Tibial nerve (tissue), 4 donors: ENCODE results near the gene CD7. TPM values are rescaled to one million over a fixed set of nuclear protein-coding genes. Genes with fewer than 3 reads are reported as not detected.

Experiments used
- DNase-seq, 2 donors: peaks; one replicate each; pipeline ENCODE4 v3.0.0-alpha.2; 2019; ENCODE audit warnings: low spot score in 2 of 2
- H3K27ac ChIP-seq, 4 donors: fragments of 200-600 bp; sonication (generic) in 3 of 4; one replicate each; pipeline ENCODE4 v1.5.1; 2017 to 2019; ENCODE audit warnings: mild to moderate bottlenecking in 1 of 4
- H3K27me3 ChIP-seq, 2 donors: fragments of 200-600 bp; sonication (generic) in 1 of 2; one replicate each; pipeline versions ENCODE4 v1.5.1 to v1.6.0; 2017 to 2019
- H3K36me3 ChIP-seq, 3 donors: fragments of 200-600 bp; sonication (generic); one replicate each; pipeline ENCODE4 v1.5.1; 2018 to 2019
- H3K4me1 ChIP-seq, 4 donors: fragments of 200-600 bp; sonication (generic) in 3 of 4; one replicate each; pipeline ENCODE4 v1.5.1; 2017 to 2019
- H3K4me3 ChIP-seq, 4 donors: fragments of 200-600 bp; sonication (generic) in 3 of 4; one replicate each; pipeline ENCODE4 v1.5.1; 2017 to 2019; ENCODE audit warnings: mild to moderate bottlenecking in 1 of 4, moderate library complexity in 1 of 4
- H3K9me3 ChIP-seq, 4 donors: fragments of 200-600 bp; sonication (generic) in 3 of 4; one replicate each; pipeline ENCODE4 v1.5.1; 2017 to 2019
- EP300 ChIP-seq, 2 donors: sonication (generic); formaldehyde crosslinking; IDR thresholded peaks; one replicate each; pipeline ENCODE4 v1.6.1; 2017; ENCODE audit warnings: antibody characterized with exemption in 2 of 2, mild to moderate bottlenecking in 1 of 2
- POLR2A ChIP-seq, 2 donors: fragments of 450-650 bp; IDR thresholded peaks; one replicate each; pipeline ENCODE4 v1.6.1; 2017; ENCODE audit warnings: antibody characterized with exemption in 2 of 2, mild to moderate bottlenecking in 2 of 2, moderate library complexity in 2 of 2
- WGBS, 2 donors: methylation state at CpG; one replicate each; pipeline ENCODE4 v1.1.5; 2018; 5-methylcytosine and 5-hydroxymethylcytosine counted together
- total RNA-seq, 4 donors: library from RNA; depleted of rRNA; stranded (reverse); fragments of >200 nt; gene quantifications; one replicate each; pipeline ENCODE4 v1.1.0, GENCODE V29; 2016
- TF ChIP-seq, protein P1 (sequence below), 5 experiments: fragments of 200-600 bp in 3 of 5; fragments of 450-650 bp in 2 of 5; sonication (generic) in 3 of 5; IDR thresholded peaks; one replicate each; pipeline ENCODE4 v1.5.1; 2016 to 2019; ENCODE audit warnings: antibody characterized with exemption in 5 of 5, mild to moderate bottlenecking in 3 of 5, moderate library complexity in 2 of 5

CD7 gene
- total RNA-seq, 4 donors from 2014 or later: 0.63 to 0.90 TPM; not detected in 2

DNA sequence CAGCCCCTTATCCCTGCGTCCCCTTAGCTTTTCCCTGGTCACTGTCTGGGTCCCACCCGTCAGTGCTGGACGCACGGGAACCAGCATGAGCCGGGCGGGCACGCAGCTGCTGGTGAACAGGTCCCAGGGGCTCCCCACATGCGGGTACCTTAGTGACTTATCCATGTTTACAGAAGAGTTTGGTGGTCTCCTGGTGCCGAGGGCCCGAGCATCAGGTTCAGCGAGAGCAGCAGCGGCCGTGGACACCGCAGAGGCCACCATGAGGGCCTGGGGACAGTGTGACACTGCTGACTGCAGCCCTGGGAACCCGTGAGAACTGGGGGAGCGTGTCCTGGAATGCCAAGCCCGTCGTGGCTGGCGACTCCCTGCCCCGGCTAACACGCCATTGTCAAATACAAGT is 6.5 kb downstream of the CD7 start:
- DNase-seq: no peak
- H3K4me1 ChIP-seq: peaks cover 0 to 11% (median 3%) of the 10 kb centered on the region in 4 donors
- 85 to 87% methylated on average over 19 of the region's 21 CpGs for WGBS, 2 donors
- TF ChIP-seq POLR2A (IDR thresholded peaks at IDR 0.05) (no peak), EP300 (IDR thresholded peaks at IDR 0.05) (no peak)
- TF ChIP-seq, protein P1, sequence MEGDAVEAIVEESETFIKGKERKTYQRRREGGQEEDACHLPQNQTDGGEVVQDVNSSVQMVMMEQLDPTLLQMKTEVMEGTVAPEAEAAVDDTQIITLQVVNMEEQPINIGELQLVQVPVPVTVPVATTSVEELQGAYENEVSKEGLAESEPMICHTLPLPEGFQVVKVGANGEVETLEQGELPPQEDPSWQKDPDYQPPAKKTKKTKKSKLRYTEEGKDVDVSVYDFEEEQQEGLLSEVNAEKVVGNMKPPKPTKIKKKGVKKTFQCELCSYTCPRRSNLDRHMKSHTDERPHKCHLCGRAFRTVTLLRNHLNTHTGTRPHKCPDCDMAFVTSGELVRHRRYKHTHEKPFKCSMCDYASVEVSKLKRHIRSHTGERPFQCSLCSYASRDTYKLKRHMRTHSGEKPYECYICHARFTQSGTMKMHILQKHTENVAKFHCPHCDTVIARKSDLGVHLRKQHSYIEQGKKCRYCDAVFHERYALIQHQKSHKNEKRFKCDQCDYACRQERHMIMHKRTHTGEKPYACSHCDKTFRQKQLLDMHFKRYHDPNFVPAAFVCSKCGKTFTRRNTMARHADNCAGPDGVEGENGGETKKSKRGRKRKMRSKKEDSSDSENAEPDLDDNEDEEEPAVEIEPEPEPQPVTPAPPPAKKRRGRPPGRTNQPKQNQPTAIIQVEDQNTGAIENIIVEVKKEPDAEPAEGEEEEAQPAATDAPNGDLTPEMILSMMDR (IDR thresholded peaks at IDR 0.05): no peak
- no peaks in the 10 kb centered on the region for H3K9me3 ChIP-seq
- peaks cover 0 to 72% of the 10 kb centered on the region in 2 donors for H3K27me3 ChIP-seq
- no peak overlapping the region for H3K4me3 ChIP-seq
- H3K27ac ChIP-seq: no peak overlapping the region
- H3K36me3 ChIP-seq: no peaks in the 10 kb centered on the region

DNA sequence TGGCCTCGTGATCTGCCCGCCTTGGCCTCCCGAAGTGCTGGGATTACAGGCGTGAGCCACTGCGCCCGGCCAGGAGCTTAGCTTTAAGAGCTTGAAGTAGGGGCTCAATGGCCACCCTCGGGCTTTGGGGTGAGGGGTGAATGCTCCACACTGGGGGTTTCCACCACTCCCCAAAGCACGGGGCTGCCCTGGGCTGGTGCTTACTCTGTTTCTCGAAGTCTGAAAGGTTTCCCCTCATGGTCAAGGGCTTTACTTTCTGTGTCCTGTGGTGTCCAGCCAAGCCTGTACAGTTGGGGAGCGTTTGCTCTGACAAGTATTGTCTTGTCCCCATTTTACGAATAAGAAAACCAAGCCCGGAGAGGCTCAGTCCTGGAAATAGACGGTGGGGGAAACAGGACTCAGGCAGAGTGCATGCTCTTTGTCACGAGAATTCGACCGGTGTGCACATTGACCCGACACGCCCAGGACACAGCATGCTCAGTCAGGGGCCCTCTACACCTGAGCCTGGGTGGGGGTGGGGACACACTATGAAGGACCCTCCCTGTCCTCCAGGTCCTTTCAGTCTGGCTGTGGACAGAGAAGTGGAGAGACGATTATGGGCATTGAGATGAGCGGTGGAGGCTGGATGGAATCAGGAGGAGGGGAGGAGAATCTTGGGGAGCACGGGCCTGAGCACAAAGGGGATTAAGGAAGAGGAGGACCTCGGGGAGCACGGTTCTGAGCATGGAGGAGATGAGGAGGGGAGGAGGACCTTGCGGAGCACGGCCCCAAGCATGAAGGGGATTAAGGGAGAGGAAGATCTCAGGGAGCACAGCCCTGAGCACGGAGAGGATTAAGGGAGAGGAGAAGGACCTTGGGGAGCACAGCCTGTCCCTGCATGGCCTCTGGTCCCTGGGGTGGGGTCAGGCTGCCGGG is 7.5 kb downstream of the CD7 start:
- no peak overlapping the region for H3K27ac ChIP-seq
- 82 to 86% methylated on average over 27 of the region's 27 CpGs for WGBS, 2 donors
- no peak overlapping the region for H3K4me3 ChIP-seq
- TF ChIP-seq, protein P1 (IDR thresholded peaks at IDR 0.05): no peak
- TF ChIP-seq EP300 (IDR thresholded peaks at IDR 0.05) (no peak), POLR2A (IDR thresholded peaks at IDR 0.05) (no peak)
- H3K27me3 ChIP-seq: peaks cover 0 to 62% of the 10 kb centered on the region in 2 donors
- no peak for DNase-seq
- H3K36me3 ChIP-seq: no peaks in the 10 kb centered on the region
- H3K4me1 ChIP-seq: peaks cover 0 to 1% (median 0%) of the 10 kb centered on the region in 4 donors
- no peaks in the 10 kb centered on the region for H3K9me3 ChIP-seq

DNA sequence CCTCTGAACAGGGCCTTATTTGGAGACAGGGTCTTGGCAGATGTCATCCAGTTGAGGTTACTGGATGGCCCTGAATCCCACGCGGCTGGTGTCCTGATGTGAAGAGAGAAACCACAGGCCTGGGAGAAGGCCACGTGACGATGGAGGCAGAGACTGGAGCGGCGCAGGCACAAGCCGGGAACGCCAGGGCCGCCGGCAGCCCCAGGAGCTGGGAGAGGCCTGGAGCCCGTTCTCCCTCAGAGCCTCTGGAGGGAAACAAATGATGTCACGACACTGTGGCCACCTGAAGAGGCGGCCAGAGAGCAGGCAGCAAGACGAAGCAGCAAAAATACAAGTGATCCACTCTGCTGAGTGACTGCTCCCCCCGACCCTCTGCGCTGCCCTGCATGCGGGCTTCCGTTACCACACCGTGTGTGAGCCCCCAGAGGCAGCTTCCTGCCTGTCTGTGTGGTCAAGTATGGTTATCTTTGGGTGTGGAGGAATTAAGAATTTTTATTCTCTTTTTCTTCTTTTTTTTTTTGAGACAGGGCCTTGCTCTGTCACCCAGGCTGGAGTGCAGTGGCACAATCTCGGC is 11.6 kb downstream of the CD7 start:
- TF ChIP-seq EP300 (IDR thresholded peaks at IDR 0.05): no peak
- TF ChIP-seq, protein P1 (IDR thresholded peaks at IDR 0.05): no peak
- no peak for TF ChIP-seq POLR2A (IDR thresholded peaks at IDR 0.05)
- H3K9me3 ChIP-seq: no peaks in the 10 kb centered on the region
- no peak for DNase-seq
- 81 to 83% methylated on average over 20 of the region's 20 CpGs for WGBS, 2 donors
- no peaks in the 10 kb centered on the region for H3K36me3 ChIP-seq
- no peak overlapping the region for H3K27ac ChIP-seq
- peaks cover 0 to 24% of the 10 kb centered on the region in 2 donors for H3K27me3 ChIP-seq
- no peak overlapping the region for H3K4me3 ChIP-seq
- H3K4me1 ChIP-seq: peaks cover 0 to 11% (median 1%) of the 10 kb centered on the region in 4 donors

DNA sequence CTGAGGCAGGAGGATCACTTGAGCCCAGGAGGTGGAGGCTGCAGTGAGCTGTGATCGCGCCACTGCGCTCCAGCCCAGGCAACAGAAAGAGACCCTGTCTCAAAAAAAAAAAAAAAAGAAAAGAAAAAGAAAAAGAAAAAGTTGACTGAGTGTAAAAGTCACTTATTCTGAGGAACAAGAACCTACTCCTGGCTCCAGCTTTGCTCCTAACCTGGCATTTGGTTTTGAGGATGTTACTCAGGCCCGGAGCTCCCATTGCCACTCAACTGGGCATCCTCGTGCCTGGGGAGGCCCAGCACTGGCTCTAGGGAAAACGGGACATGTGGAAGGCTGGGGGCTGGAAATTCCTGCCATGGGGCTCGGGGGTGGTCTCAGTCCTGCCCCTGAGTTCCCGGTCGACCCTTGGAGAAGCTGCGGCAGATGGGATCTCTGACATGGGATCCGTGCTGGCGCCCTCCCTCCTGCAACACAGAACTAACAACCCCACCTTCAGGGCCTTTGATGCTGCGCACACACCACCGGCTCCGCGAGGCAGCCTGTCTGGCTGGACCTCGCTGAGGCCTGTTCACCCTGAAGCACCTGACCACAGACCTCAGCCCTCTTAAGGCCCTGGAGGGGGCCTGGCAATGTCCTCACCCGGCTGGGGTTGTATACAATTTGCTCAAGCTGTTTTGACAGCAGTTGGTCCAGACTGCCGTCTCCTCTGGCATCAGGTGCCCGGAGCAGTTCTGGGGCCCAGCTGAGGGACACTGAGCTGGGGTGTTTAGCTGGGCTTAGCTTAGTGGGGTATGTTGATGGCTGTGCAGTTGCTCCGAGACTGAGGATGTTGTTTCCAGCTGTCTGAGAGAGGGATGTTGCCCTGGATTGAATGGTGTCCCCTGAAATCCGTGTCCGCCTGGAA is 12.3 kb downstream of the CD7 start:
- H3K27ac ChIP-seq: no peak overlapping the region
- TF ChIP-seq EP300 (IDR thresholded peaks at IDR 0.05): no peak
- TF ChIP-seq, protein P1 (IDR thresholded peaks at IDR 0.05): no peak
- TF ChIP-seq POLR2A (IDR thresholded peaks at IDR 0.05): no peak
- 79 to 81% methylated on average over 17 to 21 of the region's 23 CpGs for WGBS, 2 donors
- DNase-seq: no peak
- no peak overlapping the region for H3K4me3 ChIP-seq
- no peaks in the 10 kb centered on the region for H3K36me3 ChIP-seq
- H3K27me3 ChIP-seq: peaks cover 0 to 17% of the 10 kb centered on the region in 2 donors
- peaks cover 0 to 13% (median 5%) of the 10 kb centered on the region in 4 donors for H3K4me1 ChIP-seq
- no peaks in the 10 kb centered on the region for H3K9me3 ChIP-seq
